ENCODE data around the gene MSX2.
"Not testable (repeated sequence)": the region's sequence is repeated elsewhere in the genome, so short reads cannot be mapped to it uniquely, and the experiment has no call there.

The MSX2 gene

GRCh38 chr5:174760721-174761120, 36.3 kb downstream of the MSX2 start:
- no peaks in the 10 kb centered on the region for H3K9me3 ChIP-seq (ENCODE audit: control insufficient read depth, insufficient read depth, low read length)
- H3K4me1 ChIP-seq (ENCODE audit: insufficient read depth, low read length): no peaks in the 10 kb centered on the region
- H3K9ac ChIP-seq (ENCODE audit: low read depth, low read length): no peak overlapping the region
- H3K36me3 ChIP-seq (ENCODE audit: insufficient read depth, low read length): no peaks in the 10 kb centered on the region

- H3K4me1 ChIP-seq (ENCODE audit: insufficient read depth, low read length); H3K9me3 ChIP-seq (ENCODE audit: control insufficient read depth, insufficient read depth, low read length); H3K36me3 ChIP-seq (ENCODE audit: insufficient read depth, low read length); H3K9ac ChIP-seq (ENCODE audit: low read depth, low read length): not testable (repeated sequence)
Observed at GRCh38 chr5:174761341-174761740, 37.0 kb downstream of the MSX2 start.

DNA sequence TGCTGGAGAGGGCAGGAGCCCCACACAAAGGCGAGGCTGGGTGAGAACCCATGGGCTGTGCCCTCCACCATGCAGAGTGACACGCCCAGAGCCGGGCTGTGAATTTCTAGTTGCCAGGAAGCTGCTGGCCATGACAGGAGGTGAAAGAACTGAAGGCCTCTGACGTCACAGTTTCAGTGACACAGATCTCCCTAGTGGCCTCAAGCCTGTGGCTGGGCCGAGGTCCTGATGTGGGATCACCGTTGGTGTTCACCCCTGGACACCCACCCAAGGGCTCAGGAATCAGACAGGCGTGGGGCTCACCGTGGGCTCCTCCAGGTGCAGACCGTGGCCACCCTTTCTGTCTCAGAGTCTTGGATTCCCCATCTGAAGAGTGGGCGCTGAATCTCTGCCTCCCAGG, 39.9 kb downstream of the MSX2 start:
- no peaks in the 10 kb centered on the region for H3K36me3 ChIP-seq (ENCODE audit: insufficient read depth, low read length)
- no peaks in the 10 kb centered on the region for H3K4me1 ChIP-seq (ENCODE audit: insufficient read depth, low read length)
- H3K9me3 ChIP-seq (ENCODE audit: control insufficient read depth, insufficient read depth, low read length): no peaks in the 10 kb centered on the region
- no peak overlapping the region for H3K9ac ChIP-seq (ENCODE audit: low read depth, low read length)

DNA sequence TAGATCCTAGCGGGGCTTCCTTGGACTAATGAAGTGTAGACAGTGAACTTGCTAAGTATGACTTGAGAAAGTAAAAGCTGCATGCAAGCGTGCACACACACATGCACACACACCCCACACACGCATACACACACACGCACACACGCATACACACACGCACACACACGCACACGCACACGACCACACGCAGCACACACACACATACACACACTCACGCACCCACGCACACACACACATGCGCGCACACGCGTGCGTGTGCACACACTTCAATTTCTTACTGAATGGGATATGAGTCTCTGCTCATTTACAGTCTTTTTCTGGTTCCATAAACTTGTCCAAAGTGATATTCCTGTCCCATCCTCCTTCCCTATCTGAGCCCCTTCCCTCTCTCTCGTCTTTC, 41.2 kb downstream of the MSX2 start:
- H3K36me3 ChIP-seq (ENCODE audit: insufficient read depth, low read length): no peaks in the 10 kb centered on the region
- no peaks in the 10 kb centered on the region for H3K4me1 ChIP-seq (ENCODE audit: insufficient read depth, low read length)
- no peak overlapping the region for H3K9ac ChIP-seq (ENCODE audit: low read depth, low read length)
- no peaks in the 10 kb centered on the region for H3K9me3 ChIP-seq (ENCODE audit: control insufficient read depth, insufficient read depth, low read length)

DNA sequence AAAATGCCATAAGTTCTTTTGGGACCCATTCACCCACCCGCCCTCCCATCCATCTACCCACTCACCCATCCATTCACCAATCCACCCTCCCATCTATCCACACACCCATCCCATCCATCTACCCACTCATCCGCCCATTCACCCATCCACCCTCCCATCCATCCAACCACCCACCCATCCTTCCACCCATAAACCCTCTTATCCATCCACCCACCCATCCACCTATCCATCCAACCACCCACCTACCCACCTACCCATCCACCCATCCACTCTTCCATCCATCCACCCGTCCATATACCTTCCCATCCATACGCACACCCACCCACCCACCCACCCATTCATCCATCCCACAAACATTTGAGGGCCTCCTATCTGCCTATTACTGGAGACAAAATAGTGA, 43.3 kb downstream of the MSX2 start:
- no peak overlapping the region for H3K9ac ChIP-seq (ENCODE audit: low read depth, low read length)
- H3K36me3 ChIP-seq (ENCODE audit: insufficient read depth, low read length): no peaks in the 10 kb centered on the region
- H3K9me3 ChIP-seq (ENCODE audit: control insufficient read depth, insufficient read depth, low read length): no peaks in the 10 kb centered on the region
- H3K4me1 ChIP-seq (ENCODE audit: insufficient read depth, low read length): no peaks in the 10 kb centered on the region

DNA sequence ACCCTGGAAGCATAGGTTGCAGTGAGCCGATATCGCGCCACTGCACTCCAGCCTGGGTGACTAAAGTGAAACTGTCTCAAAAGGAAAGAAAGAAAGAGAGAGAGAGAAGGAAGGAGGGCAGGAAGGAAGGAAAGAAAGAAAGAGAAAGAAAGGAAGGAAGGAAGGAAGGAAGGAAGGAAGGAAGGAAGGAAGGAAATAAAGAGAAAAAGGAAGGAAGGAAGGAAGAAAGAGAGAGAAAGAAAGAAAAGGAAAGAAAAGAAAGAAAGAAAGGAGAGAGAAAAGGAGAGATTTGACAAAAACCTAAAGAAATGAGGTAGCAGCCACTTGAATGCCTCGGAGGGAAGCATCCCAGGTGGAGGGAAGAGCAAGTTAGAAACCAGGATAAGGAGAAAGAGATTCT, 44.6 kb downstream of the MSX2 start:
- H3K9ac ChIP-seq (ENCODE audit: low read depth, low read length): no peak overlapping the region
- no peaks in the 10 kb centered on the region for H3K9me3 ChIP-seq (ENCODE audit: control insufficient read depth, insufficient read depth, low read length)
- no peaks in the 10 kb centered on the region for H3K4me1 ChIP-seq (ENCODE audit: insufficient read depth, low read length)
- no peaks in the 10 kb centered on the region for H3K36me3 ChIP-seq (ENCODE audit: insufficient read depth, low read length)

DNA sequence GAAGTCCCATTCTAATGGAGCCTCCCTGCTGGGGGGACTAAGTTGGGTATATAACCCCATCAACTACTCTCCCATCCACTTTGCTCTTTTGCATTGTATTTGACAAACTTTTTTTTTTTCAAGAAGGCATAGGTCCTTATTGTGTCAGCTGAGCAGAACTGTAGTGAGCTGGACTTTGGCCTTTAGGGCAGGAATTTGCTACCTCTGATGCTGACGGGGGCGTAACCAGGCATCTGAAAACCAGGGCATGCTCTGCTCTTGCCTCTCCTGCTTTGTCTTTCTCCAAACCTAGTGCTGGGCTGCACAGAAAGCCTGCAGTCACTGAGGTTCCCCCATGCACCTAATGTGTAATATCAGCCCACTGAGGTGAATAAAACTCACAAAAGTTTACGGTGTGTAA, 49.0 kb downstream of the MSX2 start:
- Histone ChIP-seq H3K4me1 (ENCODE audit: insufficient read depth, low read length) (no peaks in the 10 kb centered on the region), H3K36me3 (ENCODE audit: insufficient read depth, low read length) (no peaks in the 10 kb centered on the region), H3K9me3 (ENCODE audit: control insufficient read depth, insufficient read depth, low read length) (no peaks in the 10 kb centered on the region), H3K9ac (ENCODE audit: low read depth, low read length) (no peak overlapping the region)

- H3K36me3 ChIP-seq (ENCODE audit: insufficient read depth, low read length): no peaks in the 10 kb centered on the region
- H3K9ac ChIP-seq (ENCODE audit: low read depth, low read length): no peak overlapping the region
- no peaks in the 10 kb centered on the region for H3K9me3 ChIP-seq (ENCODE audit: control insufficient read depth, insufficient read depth, low read length)
- H3K4me1 ChIP-seq (ENCODE audit: insufficient read depth, low read length): no peaks in the 10 kb centered on the region
Observed at GRCh38 chr5:174775081-174775480, 50.7 kb downstream of the MSX2 start.

- no peak overlapping the region for H3K9ac ChIP-seq (ENCODE audit: low read depth, low read length)
- no peaks in the 10 kb centered on the region for H3K9me3 ChIP-seq (ENCODE audit: control insufficient read depth, insufficient read depth, low read length)
- no peaks in the 10 kb centered on the region for H3K4me1 ChIP-seq (ENCODE audit: insufficient read depth, low read length)
- no peaks in the 10 kb centered on the region for H3K36me3 ChIP-seq (ENCODE audit: insufficient read depth, low read length)
Observed at GRCh38 chr5:174777111-174777510, 52.7 kb downstream of the MSX2 start.

GRCh38 chr5:174777583-174777982, 53.2 kb downstream of the MSX2 start:
- no peaks in the 10 kb centered on the region for H3K36me3 ChIP-seq (ENCODE audit: insufficient read depth, low read length)
- H3K9me3 ChIP-seq (ENCODE audit: control insufficient read depth, insufficient read depth, low read length): no peaks in the 10 kb centered on the region
- no peak overlapping the region for H3K9ac ChIP-seq (ENCODE audit: low read depth, low read length)
- H3K4me1 ChIP-seq (ENCODE audit: insufficient read depth, low read length): no peaks in the 10 kb centered on the region
